NCI-H2196 treated with DMSO at 0.1 percent for 48 hours (cell line): ENCODE data around the gene ASIP.

ENCODE experiments used
- DNase-seq: peaks from one replicate; lab custom pipeline; 2025; ENCODE audit not compliant: unreplicated experiment; lab: John Stamatoyannopoulos, UW

Gene ASIP

DNA sequence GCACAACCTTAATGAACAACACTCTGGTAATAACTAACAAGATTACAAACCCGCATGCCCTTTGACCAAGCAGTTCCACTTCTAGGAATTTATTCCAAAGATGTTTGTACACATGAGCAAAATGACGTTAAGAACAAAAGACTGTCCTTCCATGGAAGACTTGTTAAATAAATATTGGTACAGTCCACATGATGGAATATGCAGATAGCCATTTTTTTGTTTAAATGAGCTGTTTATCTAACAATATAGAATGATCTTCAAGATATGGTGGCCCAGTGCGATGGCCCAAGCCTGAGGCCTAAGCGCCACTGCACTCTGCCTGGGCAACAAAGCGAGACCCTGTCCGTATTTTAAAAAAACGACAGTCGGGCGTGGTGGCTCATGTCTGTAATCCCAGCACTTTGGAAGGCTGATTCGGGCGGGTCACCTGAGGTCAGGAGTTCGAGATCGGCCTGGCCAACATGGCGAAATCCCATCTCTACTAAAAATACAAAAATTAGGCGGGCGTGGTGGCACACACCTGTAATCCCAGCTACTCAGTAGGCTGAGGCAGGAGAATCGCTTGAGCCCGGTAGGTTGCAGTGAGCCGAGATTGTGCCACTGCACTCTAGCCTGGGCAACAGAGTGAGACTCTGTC, 69.4 kb downstream of the ASIP start:
- no peak for DNase-seq

GRCh38 chr20:34311118-34312023, 70.1 kb downstream of the ASIP start:
- DNase-seq = no peak

DNA sequence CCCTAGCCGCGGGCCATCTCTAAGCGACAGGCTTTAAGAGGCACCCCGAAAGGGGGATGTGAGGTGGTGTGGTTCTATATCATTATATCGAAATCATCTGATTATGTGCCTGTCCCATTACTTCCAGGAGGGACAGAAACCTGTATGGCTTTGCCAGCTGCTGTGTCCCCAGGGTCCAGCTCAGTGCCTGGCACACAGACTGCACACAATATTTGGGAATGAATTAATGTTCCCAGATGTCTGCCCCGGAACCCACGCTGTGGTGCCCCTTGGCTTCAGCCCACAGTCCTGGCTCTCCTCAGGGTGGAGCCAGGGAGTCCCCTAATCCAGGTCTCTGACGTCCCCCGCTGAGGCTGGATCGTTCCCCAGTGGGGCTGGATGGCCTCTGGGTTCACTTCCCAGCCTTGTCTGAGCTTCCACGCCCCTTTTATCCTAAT, 70.8 kb downstream of the ASIP start:
- no peak for DNase-seq

DNA sequence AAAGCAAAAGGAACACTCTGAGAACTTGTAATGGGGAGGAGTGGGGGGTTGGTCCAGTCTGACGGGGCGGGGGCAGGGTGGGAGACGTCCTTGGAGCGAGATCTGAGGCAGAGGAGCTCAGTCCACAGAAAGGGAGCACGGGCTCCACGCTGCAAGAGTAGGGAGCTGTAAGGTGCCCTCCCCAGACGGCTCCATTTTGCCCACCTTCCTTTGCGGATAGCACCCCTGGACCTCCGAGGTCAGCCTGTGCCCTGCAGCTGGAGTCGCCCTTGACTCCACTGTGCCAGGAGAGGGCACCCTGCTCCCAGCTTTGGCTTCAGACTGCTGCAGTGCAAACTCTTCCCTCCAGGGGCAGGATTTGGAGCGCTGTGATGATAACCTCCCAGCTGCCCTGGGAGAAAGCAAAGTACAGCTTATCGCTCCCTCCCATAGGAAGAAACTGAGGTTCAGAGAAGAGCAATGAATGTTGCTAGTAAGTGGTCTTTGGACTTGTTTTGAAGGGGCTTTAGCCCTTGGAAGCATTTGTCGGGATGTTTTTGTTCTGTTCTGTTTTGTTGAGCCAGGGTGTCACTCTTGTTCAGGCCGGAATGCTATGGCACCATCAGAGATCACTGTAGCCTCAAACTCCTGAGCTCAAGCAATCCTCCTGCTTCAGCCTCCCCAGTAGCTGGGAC, 71.5 kb downstream of the ASIP start:
- peak; percentile 84 for DNase-seq

- no peak for DNase-seq
These were observed 74.0 kb downstream of the ASIP start for GRCh38 chr20:34315236-34315635.

DNA sequence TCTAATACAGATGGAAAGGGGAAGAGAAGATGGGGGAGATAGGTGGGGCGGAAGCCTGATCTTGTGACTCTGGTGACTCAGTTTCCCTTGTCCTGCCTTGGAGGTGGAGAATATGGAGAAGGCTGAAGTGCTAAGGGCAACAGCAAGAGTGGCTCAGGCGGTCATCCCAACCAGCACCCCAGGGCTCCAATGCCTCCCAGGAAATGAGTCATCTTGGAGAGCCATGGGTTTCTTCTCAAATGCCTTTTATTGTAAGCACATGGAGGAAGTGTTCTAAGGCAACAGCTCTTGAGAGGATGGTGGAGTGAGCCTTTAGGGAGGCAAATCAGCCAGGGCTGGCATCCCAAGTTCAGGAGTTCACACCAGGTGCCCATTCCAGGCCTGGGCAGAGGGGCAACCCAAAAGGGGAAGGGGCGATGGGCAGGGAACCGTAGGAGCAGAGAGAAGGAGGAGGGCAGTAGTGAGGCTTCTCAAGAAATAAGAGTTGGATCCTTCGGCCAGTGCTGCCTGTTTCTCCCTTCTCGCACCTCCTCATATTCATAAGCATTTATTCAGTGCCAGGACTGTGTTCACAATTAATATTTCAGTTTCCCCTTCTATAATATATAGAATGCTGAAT, 75.1 kb downstream of the ASIP start:
- no peak for DNase-seq
